Prostate gland (tissue), 2 donors: Measurements from ENCODE around the gene MVB12B.

Experiments used
- CTCF ChIP-seq, 4 experiments: fragments of 200-600 bp in 2 of 4; fragments of 450-650 bp in 2 of 4; sonication (generic) in 2 of 4; IDR thresholded peaks; 1 replicate in 3 of 4; 2 replicates in 1 of 4; pipeline ENCODE4 v1.5.1; 2016 to 2019; ENCODE audit warnings: antibody characterized with exemption in 4 of 4, mild to moderate bottlenecking in 2 of 4, moderate library complexity in 2 of 4
- POLR2A ChIP-seq: fragments of 450-650 bp; IDR thresholded peaks from one replicate; pipeline ENCODE4 v1.6.1; 2016; ENCODE audit warnings: antibody characterized with exemption, mild to moderate bottlenecking

- TF ChIP-seq CTCF (IDR thresholded peaks at IDR 0.05) (no peak), POLR2A (no peak)
Measured at GRCh38 chr9:126474206-126474765, 147.7 kb downstream of the MVB12B start.
